PC-9 (cell line): ENCODE measurements around the gene IFNGR2. TPM values are rescaled to one million over a fixed set of nuclear protein-coding genes. Genes with fewer than 3 reads are reported as not detected.

Experiments
- BruUV-seq: library from RNA; stranded (reverse); fragments of 400-500 nt; replicated peaks from 2 replicates; lab custom pipeline; 2021; lab: Mats Ljungman, UMichigan
- CTCF ChIA-PET: fragments of 300-600 bp; sonication (Branson Sonifier 250); formaldehyde crosslinking; loops from one replicate; lab custom pipeline; 2022; ENCODE audit warnings: antibody characterized with exemption; lab: Charles Lee
- POLR2A ChIA-PET: fragments of 300-600 bp; sonication (Branson Sonifier 250); formaldehyde crosslinking; loops from one replicate; lab custom pipeline; 2022; ENCODE audit warnings: antibody characterized with exemption; ENCODE audit not compliant: unreplicated experiment; lab: Charles Lee
- DNase-seq, 2 experiments: peaks; one replicate each; pipeline versions ENCODE4 v3.0.0 to v3.0.0-alpha.2; 2015 to 2022; ENCODE audit warnings: mixed read lengths in 1 of 2
- H2AFZ ChIP-seq: fragments of 200-600 bp; sonication (generic); 2 replicates; pipeline ENCODE4 v1.8.1; 2017; ENCODE audit warnings: antibody characterized with exemption
- H3F3A ChIP-seq: fragments of 200-600 bp; sonication (generic); 2 replicates; pipeline ENCODE4 v1.8.1; 2017; ENCODE audit warnings: antibody characterized with exemption, mild to moderate bottlenecking, low read depth; ENCODE audit not compliant: insufficient read depth
- H3K27ac ChIP-seq: fragments of 200-600 bp; sonication (generic); 2 replicates; pipeline ENCODE4 v1.6.1; 2016; ENCODE audit warnings: mixed run types
- H3K27me3 ChIP-seq: fragments of 200-600 bp; sonication (generic); 2 replicates; pipeline ENCODE4 v1.6.1; 2016; ENCODE audit warnings: low read depth, mixed run types; ENCODE audit not compliant: insufficient read depth
- H3K36me3 ChIP-seq: fragments of 200-600 bp; sonication (generic); 2 replicates; pipeline ENCODE4 v1.6.1; 2016; ENCODE audit warnings: low read depth, mixed run types
- H3K4me1 ChIP-seq: fragments of 200-600 bp; sonication (generic); replicated peaks from 2 replicates; pipeline ENCODE4 v1.6.1; 2016; ENCODE audit warnings: mixed run types; ENCODE audit not compliant: insufficient read depth
- H3K4me2 ChIP-seq: fragments of 200-600 bp; sonication (generic); 2 replicates; pipeline ENCODE4 v1.6.1; 2017; ENCODE audit warnings: mixed run types
- H3K4me3 ChIP-seq: fragments of 200-600 bp; sonication (generic); 2 replicates; pipeline ENCODE4 v1.6.1; 2016; ENCODE audit warnings: mixed run types
- H3K79me2 ChIP-seq: fragments of 200-600 bp; sonication (generic); 2 replicates; pipeline ENCODE4 v1.6.1; 2017; ENCODE audit warnings: low read depth, mixed run types
- H3K9me2 ChIP-seq: fragments of 200-600 bp; sonication (generic); 2 replicates; pipeline ENCODE4 v1.8.1; 2017; ENCODE audit warnings: mild to moderate bottlenecking; ENCODE audit not compliant: insufficient read depth
- H3K9me3 ChIP-seq: fragments of 200-600 bp; sonication (generic); 2 replicates; pipeline ENCODE4 v1.8.1; 2016; ENCODE audit warnings: low read depth; ENCODE audit not compliant: insufficient read depth
- H4K20me1 ChIP-seq: fragments of 200-600 bp; sonication (generic); 2 replicates; pipeline ENCODE4 v1.8.1; 2017; ENCODE audit not compliant: insufficient read depth
- EZH2 ChIP-seq: fragments of 200-600 bp; sonication (generic); IDR thresholded peaks from 2 replicates; pipeline ENCODE4 v1.8.0; 2017; ENCODE audit warnings: antibody characterized with exemption, low read depth
- intact Hi-C: fragments of 100-400 bp; cut with micrococcal nuclease; formaldehyde crosslinking; loops from one replicate; pipeline ENCODE4 v1.10.0; 2022; ENCODE audit not compliant: unreplicated experiment
- total RNA-seq: library from RNA; stranded (reverse); gene quantifications from 2 replicates; pipeline ENCODE4 v1.2.3, GENCODE V29; 2021
- TF ChIP-seq, protein P1 (sequence below): fragments of 200-600 bp; sonication (generic); conservative IDR thresholded peaks from 2 replicates; pipeline ENCODE4 v1.6.1; 2017; ENCODE audit warnings: mixed run types, antibody characterized with exemption, mild to moderate bottlenecking, moderate library complexity

IFNGR2 gene
- total RNA-seq, 1 experiment from 2014 or later: 16.0 TPM

DNA sequence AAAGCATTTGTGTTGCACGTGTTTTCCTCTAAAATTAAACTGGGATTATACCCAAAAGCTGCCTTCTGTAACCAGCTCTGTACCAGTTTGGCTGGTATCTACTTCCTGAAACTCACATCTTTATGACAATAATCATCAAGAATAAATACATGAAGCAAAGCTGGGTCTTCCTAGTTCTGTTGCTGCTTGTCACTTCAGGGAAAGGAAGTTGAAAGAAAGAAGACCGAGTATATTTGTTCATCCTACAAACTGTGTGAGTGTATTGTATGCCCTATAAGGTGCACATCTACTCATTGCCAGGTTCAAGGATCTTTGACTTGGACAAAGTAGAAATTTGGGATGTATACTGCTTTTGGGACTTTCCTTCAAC, 29.1 kb upstream of the IFNGR2 start:
- Histone ChIP-seq H3K9me3 (no peaks in the 10 kb centered on the region), H2AFZ (no peak overlapping the region), H3K27me3 (no peaks in the 10 kb centered on the region), H3K4me3 (no peak overlapping the region), H3K4me1 (peaks cover 29% of the 10 kb centered on the region), H3K36me3 (no peaks in the 10 kb centered on the region), H3K4me2 (peak overlapping the region; percentile 57), H3F3A (peaks cover 27% of the 10 kb centered on the region), H3K27ac (peak overlapping the region; percentile 81), H4K20me1 (no peaks in the 10 kb centered on the region), H3K9me2 (no peaks in the 10 kb centered on the region), H3K79me2 (no peaks in the 10 kb centered on the region)
- DNase-seq: peak in 1 of 2 experiments; percentile 45
- no TSS peak for BruUV-seq
- CTCF ChIA-PET: interaction anchor here (0.7 kb wide), 1 partner anchor 49 kb away, joined by 4 read pairs; the partner anchor contains the start of gene IFNAR1
- POLR2A ChIA-PET: no interaction called here
- intact Hi-C loops: loop anchor here (1.0 to 2.0 kb wide), 2 partner anchors 71 to 175 kb away; no protein-coding TSS in a partner anchor
- TF ChIP-seq, protein P1, sequence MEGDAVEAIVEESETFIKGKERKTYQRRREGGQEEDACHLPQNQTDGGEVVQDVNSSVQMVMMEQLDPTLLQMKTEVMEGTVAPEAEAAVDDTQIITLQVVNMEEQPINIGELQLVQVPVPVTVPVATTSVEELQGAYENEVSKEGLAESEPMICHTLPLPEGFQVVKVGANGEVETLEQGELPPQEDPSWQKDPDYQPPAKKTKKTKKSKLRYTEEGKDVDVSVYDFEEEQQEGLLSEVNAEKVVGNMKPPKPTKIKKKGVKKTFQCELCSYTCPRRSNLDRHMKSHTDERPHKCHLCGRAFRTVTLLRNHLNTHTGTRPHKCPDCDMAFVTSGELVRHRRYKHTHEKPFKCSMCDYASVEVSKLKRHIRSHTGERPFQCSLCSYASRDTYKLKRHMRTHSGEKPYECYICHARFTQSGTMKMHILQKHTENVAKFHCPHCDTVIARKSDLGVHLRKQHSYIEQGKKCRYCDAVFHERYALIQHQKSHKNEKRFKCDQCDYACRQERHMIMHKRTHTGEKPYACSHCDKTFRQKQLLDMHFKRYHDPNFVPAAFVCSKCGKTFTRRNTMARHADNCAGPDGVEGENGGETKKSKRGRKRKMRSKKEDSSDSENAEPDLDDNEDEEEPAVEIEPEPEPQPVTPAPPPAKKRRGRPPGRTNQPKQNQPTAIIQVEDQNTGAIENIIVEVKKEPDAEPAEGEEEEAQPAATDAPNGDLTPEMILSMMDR: no peak
- TF ChIP-seq EZH2: no peak

GRCh38 chr21:33374450-33375096, 28.6 kb upstream of the IFNGR2 start:
- intact Hi-C loops: loop anchor here (1.0 to 2.0 kb wide), 2 partner anchors 70 to 175 kb away; no protein-coding TSS in a partner anchor
- no peak overlapping the region for H2AFZ ChIP-seq
- H3K79me2 ChIP-seq: no peaks in the 10 kb centered on the region
- peak overlapping the region; percentile 81 for H3K27ac ChIP-seq
- no peaks in the 10 kb centered on the region for H3K9me3 ChIP-seq
- no peak for TF ChIP-seq EZH2
- TF ChIP-seq, protein P1: peak; percentile 71
- H3K4me2 ChIP-seq: peak overlapping the region; percentile 57
- H3K4me1 ChIP-seq: peaks cover 34% of the 10 kb centered on the region
- H3F3A ChIP-seq: peaks cover 30% of the 10 kb centered on the region
- CTCF ChIA-PET: no interaction called here
- no peaks in the 10 kb centered on the region for H3K27me3 ChIP-seq
- peak; percentile 32 to 98 for DNase-seq
- no peaks in the 10 kb centered on the region for H3K9me2 ChIP-seq
- no peaks in the 10 kb centered on the region for H3K36me3 ChIP-seq
- POLR2A ChIA-PET: no interaction called here
- no TSS peak for BruUV-seq
- no peak overlapping the region for H3K4me3 ChIP-seq
- H4K20me1 ChIP-seq: no peaks in the 10 kb centered on the region

GRCh38 chr21:33375101-33375644, 28.0 kb upstream of the IFNGR2 start:
- H3K79me2 ChIP-seq: no peaks in the 10 kb centered on the region
- peaks cover 40% of the 10 kb centered on the region for H3K4me1 ChIP-seq
- no peaks in the 10 kb centered on the region for H3K9me2 ChIP-seq
- intact Hi-C loops: loop anchor here (2.0 kb wide), 1 partner anchor 70 kb away; no protein-coding TSS in a partner anchor
- no peaks in the 10 kb centered on the region for H3K36me3 ChIP-seq
- no peak overlapping the region for H3K4me3 ChIP-seq
- no peaks in the 10 kb centered on the region for H3K9me3 ChIP-seq
- ChIA-PET CTCF (no interaction called here), POLR2A (no interaction called here)
- TF ChIP-seq, protein P1: no peak
- TF ChIP-seq EZH2: no peak
- H3K4me2 ChIP-seq: peak overlapping the region; percentile 49
- no peaks in the 10 kb centered on the region for H4K20me1 ChIP-seq
- peaks cover 36% of the 10 kb centered on the region for H3F3A ChIP-seq
- no peak overlapping the region for H2AFZ ChIP-seq
- peak overlapping the region; percentile 81 for H3K27ac ChIP-seq
- no TSS peak for BruUV-seq
- DNase-seq: no peak
- no peaks in the 10 kb centered on the region for H3K27me3 ChIP-seq
